HG02943 (cell line): Measurements from ENCODE around the gene MRPL19.

Experiments used
- ATAC-seq: cut with Tn5 transposase; IDR thresholded peaks from one replicate; pipeline ENCODE4 v1.9.1; 2021; ENCODE audit warnings: mild to moderate bottlenecking, low read depth, moderate library complexity; ENCODE audit not compliant: unreplicated experiment

Gene MRPL19

DNA sequence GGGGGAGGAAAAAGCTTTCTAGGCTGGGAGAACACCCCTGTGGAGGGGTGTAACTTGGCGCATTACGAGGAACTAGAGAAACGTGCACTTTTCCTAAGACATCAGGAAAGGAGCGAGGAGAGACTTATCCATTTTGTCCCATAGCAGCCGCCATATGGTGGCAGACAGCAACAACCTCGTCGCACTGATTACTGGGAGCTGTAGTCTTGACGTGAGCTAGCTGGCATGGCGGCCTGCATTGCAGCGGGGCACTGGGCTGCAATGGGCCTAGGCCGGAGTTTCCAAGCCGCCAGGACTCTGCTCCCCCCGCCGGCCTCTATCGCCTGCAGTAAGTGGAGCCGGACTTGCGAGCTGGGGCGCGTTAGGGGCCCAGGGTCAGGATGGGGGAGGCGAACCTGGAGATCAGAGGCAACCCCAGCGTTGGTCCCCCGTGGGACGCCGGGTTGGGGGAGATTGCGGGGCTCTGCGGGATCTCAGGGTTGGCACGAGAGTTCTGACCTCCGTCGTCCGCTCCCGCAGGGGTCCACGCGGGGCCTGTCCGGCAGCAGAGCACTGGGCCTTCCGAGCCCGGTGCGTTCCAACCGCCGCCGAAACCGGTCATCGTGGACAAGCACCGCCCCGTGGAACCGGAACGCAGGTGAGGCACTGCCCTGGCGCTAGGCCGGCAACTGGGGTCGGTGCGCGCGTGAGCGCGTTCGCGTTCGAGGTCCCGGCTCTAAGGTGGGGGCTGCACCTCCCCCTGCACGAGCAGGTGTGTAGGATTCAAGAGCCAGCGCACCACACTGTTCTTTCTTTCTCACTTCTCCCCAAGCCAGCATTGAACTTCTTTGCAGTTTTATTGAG, at the start of gene MRPL19:
Gene MRPL19 (plus strand): TSS at position 201 of the 843 bp plus-strand sequence. CDS start 25 bp downstream, at position 226.
- ATAC-seq = peak; percentile 99

DNA sequence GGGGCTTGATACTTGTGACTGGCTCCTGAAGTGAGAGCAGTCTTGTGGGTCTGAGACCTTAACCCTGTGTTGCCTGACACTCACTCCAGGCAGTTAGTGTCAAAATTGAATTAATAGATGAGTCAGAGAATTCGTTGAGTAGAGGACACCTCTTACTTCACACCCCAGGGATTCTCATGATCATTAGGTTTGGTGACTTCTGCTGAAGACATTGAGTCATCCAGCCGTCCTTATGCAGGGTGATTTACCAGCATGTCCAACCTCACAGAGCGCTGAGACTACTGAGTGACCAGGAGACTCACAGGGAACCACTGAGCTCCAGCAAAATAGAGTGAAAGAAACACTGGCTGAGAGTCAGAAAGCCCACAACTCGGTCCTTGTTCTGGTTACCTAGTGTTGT, 49.8 kb upstream of the MRPL19 start:
- no peak for ATAC-seq

DNA sequence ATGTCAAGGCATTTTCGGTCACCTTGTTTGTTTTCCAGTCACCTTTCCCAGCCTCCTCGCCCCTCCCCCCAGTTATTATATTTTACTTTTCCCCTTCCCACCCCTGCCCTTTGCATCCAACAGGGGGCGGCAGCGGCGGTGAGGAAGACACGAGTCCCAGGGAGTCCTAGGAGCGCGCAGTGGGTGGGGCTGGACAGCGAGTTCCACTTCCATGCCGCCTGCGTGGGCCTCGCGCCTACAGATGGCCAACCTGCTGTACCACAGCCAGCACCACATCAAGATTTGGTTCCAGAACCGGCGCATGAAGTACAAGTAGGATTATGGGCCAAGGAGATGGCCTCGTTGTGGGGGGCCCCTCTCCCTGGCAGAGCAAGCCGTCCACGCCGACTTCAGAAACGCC, 48.6 kb upstream of the MRPL19 start:
- ATAC-seq = no peak

DNA sequence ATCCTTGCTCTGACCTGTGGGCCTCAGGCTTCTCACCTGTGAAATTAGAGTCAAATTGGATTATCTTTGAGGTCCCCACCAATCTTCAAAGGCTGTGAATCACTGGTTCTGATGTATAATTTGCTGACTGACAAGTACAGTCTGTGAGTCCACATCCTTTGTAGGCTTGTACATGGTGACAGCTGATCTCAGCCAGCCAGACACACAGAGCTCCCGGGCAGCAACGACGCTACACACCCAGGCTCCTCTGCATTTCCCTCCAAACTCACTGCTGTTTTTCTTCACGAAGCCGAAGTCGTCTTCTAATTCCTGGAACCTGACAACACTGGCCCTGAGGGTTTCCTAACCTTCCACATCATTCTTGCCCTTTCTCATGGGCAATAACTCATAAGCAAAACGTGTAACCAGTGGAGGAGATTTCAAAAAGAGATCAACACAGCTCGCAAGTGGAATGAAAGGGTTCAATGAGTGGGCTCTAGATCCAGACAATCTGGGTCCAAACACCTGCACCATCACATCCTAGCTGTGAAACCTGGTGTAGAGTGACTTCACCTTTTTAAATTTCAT, 47.9 kb upstream of the MRPL19 start:
- ATAC-seq = no peak

DNA sequence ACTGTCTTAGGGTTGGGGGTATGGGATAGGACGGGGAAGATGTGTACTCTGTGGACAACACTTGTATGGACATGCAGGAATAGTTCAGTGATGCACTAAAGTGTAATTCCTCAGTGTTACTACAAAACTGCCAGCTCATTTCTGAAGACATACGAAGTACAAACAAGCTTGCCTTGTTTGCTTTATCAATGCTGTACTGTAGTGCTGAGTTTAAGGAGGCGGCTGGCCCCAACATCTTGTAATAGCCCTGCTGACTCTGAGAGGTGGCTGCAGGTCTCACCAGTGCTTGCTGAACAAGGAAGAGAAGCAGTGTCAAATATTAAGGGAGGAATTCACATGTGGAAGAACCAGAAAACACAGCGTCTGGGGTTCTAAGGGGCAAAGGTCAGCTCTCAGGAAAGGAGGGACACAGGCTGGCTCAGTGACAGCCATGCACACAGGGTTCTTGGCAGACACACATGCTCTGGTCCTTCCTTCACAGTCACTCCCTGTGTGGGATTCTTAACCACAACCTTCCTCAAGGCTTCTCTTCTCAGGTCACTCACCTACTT, 46.0 kb upstream of the MRPL19 start:
- no peak for ATAC-seq

DNA sequence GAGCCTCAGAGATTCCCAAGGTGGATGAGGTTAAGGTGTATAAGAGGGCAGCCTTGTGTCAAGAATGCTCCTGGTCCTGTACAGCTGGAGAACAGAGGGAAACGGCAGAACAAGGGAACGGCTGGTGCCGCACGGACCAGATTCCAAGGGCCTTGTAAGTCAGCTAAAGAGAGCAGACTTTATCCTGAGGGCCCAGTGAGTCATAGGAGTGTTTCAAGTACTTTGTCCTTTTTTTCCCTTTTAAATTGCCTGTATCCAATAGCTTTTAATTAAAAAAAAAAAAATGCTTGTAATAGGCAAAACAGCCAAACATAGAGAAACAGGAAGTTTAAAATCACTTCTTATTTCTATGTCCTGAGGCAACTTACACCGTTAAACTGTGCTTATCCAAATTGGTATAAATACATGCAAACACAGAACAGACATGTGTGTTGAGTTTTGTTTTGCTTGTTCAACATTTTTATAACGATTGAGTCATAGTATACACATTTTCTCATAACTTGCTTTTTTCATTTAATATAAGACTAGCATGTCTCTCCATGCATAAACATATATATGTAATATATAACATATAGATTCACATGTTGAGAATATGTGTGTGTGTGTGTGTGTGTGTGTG, 43.8 kb upstream of the MRPL19 start:
- ATAC-seq = no peak

DNA sequence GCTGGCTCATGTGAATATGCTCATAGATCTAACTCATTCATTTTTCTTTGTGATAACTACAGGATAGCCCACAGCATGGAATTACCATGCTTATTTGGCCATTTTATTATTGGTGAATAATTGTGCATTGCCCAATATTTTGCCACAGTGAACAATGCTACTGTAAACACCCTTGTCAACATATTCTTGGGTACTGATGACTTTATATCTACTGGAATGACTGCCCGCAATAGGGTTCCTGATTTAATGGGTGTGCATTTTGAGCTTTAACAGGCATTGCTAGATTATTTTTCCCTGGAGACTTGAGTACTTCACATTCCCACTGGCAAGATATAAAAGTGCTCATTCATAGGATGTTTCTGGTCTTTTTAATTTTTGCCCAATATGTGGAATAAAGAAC, 43.1 kb upstream of the MRPL19 start:
- ATAC-seq = no peak

DNA sequence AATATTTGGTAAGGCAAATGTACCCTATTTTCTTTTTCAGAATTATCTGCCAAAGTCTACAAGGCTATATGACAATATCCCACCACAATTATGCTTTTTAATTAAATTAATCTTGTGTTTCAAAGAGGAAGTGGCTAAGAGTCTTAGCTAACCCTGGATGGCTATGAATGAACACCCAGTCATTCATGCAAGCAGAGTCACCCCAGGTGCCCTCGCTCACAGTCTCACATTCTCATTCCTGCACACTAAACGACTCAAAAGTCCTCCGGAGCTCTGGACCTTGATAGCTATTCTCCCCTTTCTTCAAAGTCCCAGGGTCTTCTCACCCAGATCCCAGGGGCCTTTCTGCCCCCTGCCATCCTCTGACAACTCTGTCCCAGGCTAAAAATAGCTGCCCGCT, 42.1 kb upstream of the MRPL19 start:
- ATAC-seq = no peak

DNA sequence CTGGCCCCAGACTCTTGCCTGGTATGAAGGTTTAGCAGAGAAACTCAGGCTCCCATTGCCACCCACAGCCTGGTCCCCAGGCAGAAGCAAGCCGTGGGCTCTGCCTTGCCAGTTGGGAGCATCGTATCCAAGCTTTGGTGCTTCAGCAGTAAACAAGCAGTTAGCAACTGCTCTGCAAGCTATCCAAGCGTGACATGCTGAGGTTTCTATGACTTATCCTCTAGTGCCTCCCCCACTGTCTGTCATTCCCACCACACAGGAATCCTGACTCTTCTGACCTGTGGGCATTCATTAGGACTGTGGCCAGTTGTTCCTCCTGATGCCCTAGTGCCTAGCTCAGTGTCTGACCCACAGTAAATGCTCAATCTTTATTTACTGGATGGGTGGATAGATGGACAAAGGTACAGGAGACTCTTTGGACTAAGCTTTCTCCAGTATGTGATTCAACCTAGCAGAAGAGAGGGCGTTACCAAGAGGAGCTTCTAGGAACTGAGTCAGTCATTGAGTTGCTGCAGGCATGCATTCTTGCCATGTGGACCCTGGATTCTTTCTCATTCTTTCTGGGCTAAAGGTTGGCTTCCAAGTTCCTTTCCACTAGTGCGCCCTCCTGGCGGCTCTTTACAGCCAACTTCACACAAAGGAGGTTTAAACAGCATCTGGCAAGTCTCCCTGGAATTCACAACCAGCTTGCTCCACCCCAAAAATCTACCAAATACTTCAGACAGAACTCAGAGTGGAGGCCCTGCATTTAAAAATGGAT, 40.6 kb upstream of the MRPL19 start:
- ATAC-seq = no peak

DNA sequence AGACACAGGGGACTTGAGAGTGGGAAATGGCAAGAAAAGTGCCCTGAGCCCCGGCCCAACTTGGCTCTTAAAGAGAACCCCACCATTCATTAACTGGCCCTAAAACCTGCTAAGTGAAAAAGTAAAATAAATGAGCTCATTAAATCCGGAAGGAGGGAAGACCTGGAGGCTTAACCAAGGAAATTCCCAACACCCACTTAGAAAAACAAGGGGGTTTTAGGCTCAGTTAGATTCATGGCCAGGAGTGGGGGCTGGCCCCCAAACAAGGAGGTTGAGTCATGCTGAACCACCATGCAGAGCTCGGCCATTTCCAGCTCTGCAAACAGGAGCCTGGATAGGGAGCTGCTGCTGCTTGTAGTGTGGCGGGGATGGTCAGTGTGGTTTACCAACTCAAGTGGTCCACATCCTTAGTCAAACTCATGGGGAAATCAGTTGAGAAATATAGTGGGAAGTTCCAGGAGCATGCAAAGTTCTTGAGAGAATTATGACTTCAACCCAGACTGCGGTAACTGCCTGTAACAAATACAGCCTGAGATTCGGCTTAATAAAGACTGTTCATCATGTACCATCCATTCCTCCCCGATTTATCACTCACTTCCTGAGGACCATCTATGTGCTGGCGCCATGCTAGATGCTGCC, 39.7 kb upstream of the MRPL19 start:
- ATAC-seq = no peak

DNA sequence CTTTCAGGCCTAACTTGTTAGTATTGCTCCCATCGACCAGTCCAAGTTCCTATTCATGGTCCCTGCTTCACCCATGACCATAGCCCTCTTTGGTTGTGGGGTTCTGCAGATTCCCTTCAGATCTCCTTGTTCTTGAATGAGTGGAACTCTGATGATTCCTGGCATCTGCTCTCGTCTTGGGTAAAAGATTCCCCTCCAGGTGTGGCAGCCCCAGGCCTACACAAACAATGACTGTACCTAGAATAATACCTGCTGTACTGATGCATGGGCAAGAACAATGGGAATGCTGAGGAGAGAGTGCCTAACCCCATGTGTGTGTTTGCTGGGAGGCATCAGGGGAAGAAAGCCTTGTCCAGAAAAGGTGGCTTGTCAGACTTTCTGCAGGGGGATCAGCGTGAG, 39.2 kb upstream of the MRPL19 start:
- no peak for ATAC-seq

DNA sequence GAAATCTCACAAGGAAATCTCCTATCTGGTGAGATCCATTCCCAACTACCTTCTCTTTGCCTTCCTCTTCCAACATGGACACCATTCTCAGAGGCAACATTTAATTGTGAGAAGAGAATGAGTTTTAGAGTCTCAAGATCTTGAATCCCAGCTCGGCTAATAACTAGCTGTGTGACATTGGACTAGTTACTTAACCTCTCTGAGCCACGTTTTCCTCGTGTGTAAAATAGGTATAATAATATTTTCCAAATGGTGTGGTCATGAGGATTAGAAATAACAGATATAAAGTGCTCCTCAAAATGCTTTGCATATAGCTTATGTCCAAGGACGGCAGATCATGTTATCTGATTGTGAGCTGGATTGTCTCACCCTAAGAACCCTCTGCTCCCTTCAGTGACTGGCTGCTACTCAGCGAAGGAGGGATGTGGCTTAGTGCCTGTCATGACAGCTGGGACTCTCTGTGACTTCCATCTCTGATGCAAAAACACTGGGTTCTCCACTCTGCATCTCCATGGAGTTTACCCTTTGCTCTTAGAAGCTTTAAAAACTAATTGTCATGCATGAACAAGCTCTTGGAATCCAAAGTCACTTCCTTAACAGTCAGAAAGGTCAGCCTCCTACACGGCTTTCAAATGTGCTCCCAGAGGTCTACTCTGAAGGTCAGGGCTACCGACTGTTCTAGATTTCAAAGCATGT, 38.4 kb upstream of the MRPL19 start:
- ATAC-seq = no peak

DNA sequence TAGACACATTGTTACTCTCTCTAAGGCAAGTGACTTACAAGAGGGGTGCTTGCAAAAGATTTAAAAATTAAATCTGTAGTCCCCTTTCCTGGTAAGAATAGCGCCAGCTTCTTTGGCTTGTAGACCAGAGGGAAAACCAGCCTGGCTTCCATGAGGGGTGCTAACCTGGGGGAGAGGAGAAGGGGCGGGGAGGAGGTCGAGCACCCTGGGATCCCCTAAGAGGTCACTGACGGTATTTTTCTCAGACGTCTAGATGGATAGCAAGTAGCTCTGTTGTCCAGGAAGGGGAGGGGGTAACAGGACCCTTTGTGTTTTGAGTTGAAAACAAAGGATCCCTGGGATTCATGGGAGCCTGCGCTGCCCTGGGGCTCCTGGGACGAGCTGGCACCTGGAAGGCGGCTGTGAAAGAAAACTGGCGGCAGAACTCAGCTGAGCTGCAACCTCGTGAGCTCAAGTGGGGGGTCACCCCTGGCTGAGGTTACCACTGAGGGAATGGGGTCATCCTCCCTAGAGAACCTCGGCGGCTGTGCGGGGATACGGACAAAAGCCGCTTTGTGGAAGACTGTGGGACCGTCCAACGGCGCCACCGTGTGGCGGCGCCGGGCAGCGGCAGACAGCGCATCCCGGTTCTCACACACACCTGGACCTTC, 37.8 kb upstream of the MRPL19 start:
- peak; percentile 77 for ATAC-seq

DNA sequence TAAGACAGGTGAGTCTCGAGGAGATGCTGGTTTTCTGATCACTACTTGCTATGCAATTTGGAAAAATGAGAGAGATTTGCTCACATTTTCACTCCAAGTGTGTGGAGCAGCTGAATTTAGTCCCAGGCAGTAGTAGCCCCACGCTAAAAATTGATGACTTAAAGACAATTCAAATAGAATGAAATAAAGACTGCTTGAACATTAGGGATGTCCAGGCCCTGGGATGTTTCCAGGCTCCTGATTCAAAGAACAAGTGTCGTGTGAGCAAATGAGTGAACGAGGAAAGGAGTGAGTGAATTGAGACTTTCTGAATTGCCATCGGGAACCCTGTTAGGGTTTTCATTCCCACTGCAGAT, 37.3 kb upstream of the MRPL19 start:
- ATAC-seq = no peak

DNA sequence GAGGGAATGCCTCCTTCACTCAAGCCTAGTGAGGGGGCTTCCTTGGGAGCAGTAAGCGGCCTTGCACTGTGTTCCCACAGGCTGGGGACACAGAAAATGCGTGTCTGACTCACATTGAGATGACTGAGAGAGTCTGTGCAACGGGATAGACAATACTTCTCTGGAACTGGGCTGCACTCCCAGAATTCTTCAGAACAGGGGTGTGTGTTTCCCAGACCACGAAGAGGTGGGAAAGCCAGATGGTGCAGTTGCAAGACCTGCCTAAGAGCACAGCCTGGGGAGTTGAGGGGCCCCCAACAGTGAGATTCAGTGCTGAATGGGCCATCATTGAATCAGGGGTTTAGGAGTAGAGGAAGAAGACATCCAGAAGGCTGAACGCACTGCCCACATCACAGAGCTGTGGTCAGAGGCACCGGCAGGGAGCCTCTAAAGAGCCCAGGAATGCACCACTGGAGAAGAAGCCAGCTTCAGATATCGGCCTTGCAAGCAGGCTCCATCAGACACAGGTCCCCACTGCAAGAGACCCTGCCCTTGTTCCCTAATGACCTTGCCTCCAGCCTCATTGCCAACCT, 36.6 kb upstream of the MRPL19 start:
- no peak for ATAC-seq

DNA sequence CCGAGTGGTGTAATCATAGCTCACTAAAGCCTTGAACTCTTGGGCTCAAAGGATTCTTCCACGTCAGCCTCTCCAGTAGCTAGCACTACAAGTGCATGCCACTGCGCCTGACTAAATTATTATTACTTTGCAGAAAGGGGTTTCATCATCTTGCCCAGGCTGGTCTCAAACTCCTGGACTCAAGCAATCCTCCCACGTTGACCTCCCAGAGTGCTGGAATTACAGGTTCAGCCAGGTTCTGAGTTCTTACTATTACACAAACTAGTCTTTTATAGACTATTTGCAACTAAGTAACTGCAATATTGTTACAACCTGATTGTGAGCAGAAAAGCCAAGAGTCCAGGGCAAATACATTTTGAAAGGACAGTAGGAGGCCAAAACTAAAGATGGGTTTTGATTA, 35.9 kb upstream of the MRPL19 start:
- no peak for ATAC-seq

DNA sequence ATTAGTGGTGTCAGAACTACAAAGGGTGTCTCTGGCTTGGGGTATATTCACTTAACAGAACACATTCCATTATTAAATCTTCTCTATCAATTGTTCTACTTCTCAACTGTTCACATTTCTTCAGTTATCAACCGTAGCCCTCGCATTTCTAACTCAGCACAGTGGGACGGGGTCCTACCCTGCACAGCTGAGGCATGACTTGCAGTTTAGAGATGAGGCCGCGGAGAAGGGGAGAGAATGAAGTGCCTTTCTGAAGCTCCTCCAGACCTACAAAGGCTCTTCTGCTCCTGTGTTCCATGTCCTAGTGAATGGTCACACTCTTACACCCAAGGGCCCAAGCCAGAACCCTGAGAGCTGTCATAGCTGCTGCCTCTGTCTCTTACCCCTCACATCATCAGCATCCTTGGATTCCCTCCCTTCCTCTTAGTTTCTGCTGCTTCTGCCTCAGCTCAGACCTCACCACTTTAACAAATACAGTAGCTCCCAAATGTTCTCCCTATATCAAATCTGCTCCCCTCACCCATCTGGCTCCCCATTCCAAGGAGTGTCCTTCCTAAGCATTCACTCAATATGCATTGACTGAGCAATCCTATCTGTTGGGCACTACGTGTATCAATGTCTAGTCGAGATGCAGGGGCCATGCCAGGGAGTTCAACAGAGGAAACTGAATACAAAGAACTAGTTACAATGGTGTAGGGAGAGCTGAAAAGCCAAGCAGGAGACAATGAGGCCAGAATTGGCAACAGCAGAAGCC, 34.3 kb upstream of the MRPL19 start:
- no peak for ATAC-seq

DNA sequence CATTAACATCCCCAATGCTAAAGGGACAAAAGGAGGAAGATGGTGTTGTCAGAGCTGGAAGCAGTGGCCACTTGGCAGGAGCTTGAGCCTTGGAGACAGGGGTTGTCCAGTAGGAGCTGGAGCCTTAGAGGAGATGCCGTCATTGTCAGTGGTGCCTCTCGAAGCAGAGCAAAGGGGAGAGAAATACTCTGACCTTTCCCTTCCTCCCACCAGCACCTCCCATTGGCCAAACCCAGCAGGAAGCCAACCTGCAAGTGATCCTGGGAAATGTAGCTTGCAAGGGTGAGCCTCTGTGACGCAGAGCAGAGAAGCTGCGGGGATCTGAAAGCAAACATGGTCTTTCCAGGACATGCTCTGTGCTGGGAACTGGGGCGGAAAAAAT, 33.7 kb upstream of the MRPL19 start:
- ATAC-seq = no peak
